Measurements from ENCODE around the gene POLR2I. TPM values are rescaled to one million over a fixed set of nuclear protein-coding genes. Genes with fewer than 3 reads are reported as not detected.
"Not testable (repeated sequence)": the region's sequence is repeated elsewhere in the genome, so short reads cannot be mapped to it uniquely, and the experiment has no call there.

POLR2I gene
- total RNA-seq, 1 donor, result 47.4 TPM

GRCh38 chr19:36103040-36103626 lies 11.5 kb downstream of the POLR2I start:
- DNase-seq (ENCODE audit: low read depth in 2 of 3, low spot score in 2 of 3), result no peak

GRCh38 chr19:36101550-36102327 lies 12.9 kb downstream of the POLR2I start:
- DNase-seq (ENCODE audit: low read depth in 2 of 3, low spot score in 2 of 3), result no peak

GRCh38 chr19:36100476-36100875 lies 14.2 kb downstream of the POLR2I start:
- peak in 1 of 3 donors; percentile 13 for DNase-seq (ENCODE audit: low read depth in 2 of 3, low spot score in 2 of 3)

DNA sequence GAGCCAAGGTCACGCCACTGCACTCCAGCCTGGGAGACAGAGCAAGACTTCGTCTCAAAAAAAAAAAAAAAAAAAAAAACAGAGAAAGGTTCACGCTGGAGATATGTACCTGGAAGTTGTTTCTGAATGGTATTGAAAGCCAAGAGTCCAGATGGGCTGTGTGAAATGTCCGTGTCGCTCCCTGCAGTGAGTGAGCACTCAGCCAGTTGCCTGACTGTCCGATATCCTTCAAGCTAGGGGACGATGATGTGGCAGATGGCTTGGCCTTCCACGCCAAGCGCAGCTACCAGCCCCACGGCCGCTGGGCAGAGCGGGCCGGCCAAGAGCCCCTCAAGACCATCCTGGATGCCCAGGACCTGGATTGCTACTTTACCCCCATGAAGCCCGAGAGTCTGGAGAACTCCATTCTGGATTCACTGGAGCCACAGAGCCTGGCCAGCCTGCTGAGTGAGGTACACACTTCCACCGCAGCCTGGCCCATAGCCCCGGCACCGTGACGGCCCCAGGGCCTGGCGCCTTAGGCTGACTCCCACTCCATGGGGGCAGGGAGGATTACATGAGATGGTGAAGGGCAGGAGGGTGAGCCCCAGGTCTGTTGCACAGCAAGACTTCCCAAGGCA lies 15.4 kb downstream of the POLR2I start:
- DNase-seq (ENCODE audit: low read depth in 2 of 3, low spot score in 2 of 3), result no peak

DNA sequence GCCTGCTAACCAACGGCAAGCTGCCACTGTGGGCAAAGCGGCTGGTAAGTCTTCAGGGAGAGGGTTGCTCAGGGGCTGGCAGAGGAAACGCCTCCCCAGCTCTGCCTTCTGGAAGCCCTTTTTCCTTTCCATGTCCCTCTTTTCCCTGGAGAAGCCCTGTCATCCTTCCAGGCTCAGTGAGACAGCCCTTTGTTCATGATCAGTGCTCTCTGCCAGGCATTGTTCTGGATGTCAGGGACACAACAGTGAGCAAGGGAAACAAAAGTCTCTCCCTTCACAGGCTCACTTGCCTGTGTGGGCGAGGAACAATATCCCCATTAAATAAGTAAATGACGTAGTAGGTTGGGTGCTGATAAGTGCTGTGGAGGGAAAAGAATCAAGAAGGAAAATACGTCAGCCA lies 17.6 kb downstream of the POLR2I start:
- no peak for DNase-seq (ENCODE audit: low read depth in 2 of 3, low spot score in 2 of 3)

DNA sequence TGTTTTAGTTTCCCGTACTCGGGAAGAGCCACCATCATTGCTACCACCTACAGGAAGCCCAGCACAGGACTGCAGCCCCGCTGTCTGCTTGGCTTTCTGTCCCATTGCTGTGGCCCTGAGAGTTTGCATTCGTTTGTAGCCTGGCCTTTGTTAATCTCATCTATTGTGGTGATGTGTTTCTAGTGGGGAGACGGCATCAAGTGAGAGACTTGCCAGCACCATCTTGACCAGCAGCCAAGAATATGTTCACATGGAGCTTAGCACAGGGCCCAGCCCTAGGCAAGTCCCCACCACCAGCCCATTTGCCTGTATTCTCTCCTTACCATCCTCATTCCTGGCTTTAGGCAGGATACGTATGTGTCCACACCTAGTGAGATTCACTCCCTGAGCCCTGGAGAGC lies 21.0 kb downstream of the POLR2I start:
- no peak for DNase-seq (ENCODE audit: low read depth in 2 of 3, low spot score in 2 of 3)

- DNase-seq (ENCODE audit: low read depth in 2 of 3, low spot score in 2 of 3), result no peak
Observed at GRCh38 chr19:36093146-36093662, 21.5 kb downstream of the POLR2I start.

GRCh38 chr19:36092566-36092965 lies 22.1 kb downstream of the POLR2I start:
- DNase-seq (ENCODE audit: low read depth in 2 of 3, low spot score in 2 of 3), result no peak

GRCh38 chr19:36090910-36091695 lies 23.6 kb downstream of the POLR2I start:
- DNase-seq (ENCODE audit: low read depth in 2 of 3, low spot score in 2 of 3), result no peak

DNA sequence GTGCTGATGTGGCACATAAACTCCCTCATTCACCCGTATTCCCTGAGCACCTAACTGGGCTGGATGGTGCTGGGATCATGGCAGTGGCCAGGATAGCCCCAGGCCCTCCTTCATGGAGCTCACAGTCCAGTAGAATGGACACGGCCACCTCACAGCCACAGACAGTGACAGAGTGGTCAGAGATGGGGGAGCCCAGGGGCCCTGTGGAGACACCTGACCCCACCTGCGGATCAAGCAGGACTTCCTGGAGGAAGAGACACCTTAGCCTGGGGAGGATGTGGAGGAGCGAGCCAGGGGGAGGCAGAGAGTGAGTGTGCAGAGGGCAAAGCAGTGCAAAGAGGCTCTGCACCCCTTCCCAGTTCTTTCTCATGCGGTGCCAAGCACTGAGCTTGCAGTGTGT lies 24.8 kb downstream of the POLR2I start:
- DNase-seq (ENCODE audit: low read depth in 2 of 3, low spot score in 2 of 3), result no peak

- no peak for DNase-seq (ENCODE audit: low read depth in 2 of 3, low spot score in 2 of 3)
Observed at GRCh38 chr19:36086326-36086725, 28.3 kb downstream of the POLR2I start.

GRCh38 chr19:36084231-36085009 lies 30.3 kb downstream of the POLR2I start:
- DNase-seq (ENCODE audit: low read depth in 2 of 3, low spot score in 2 of 3), result no peak

- no peak for DNase-seq (ENCODE audit: low read depth in 2 of 3, low spot score in 2 of 3)
Observed at GRCh38 chr19:36082916-36083315, 31.8 kb downstream of the POLR2I start.

DNA sequence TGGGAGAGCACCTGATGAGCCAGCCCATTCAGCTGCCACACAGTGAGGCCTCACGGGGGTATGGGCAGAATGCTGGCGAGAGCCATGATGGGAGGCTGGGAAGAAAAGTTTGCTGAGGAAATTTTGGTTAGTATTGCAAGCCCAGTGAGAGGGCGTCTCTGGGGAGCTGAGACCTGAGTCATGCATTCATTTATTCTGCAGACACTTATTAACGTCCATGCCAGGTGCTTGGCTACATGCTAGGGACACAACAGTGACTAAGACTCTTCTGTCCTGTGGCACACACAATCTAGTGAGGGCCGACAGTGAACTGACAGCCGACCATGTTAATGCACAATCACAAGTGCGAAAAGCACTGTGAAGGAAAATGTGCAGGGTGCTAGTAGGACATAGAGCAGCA lies 32.8 kb downstream of the POLR2I start:
- no peak for DNase-seq (ENCODE audit: low read depth in 2 of 3, low spot score in 2 of 3)

GRCh38 chr19:36081385-36081784 lies 33.3 kb downstream of the POLR2I start:
- DNase-seq (ENCODE audit: low read depth in 2 of 3, low spot score in 2 of 3), result no peak

GRCh38 chr19:36079389-36079945 lies 35.2 kb downstream of the POLR2I start:
- no peak for DNase-seq (ENCODE audit: low read depth in 2 of 3, low spot score in 2 of 3)

DNA sequence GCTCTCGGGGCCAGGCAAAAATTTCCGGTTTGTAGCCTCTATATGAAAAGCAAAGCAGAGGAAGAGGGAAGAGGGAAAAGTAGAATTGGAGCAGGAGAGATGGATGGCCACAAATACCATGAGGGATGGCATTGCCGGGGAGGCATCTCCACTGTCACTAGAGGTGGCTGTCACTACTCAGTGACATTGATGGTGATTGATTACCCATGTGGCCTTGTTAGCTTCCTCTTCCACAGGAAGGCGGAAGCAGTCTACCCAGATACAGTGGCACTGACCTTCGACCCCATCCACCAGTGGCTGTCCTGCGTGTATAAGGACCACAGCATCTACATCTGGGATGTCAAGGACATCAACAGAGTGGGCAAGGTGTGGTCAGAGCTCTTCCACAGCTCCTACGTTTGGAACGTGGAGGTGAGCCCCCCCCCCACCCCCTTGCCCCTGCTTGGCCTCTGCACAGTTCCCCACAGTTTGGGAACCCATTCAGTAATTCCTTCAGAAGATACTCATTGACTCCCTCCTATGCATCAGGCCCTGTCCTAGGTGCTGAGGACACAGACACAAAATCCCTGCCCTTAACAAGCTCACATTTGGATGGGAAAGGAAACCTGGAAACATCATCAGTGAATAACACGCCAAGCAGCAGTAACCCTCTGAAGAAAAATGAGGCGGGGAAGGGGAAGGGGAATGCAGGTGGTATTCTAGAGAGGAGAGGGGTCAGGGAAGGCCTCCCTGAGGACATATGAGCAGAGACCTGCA lies 41.4 kb downstream of the POLR2I start:
- DNase-seq (ENCODE audit: low read depth in 2 of 3, low spot score in 2 of 3), result no peak

DNA sequence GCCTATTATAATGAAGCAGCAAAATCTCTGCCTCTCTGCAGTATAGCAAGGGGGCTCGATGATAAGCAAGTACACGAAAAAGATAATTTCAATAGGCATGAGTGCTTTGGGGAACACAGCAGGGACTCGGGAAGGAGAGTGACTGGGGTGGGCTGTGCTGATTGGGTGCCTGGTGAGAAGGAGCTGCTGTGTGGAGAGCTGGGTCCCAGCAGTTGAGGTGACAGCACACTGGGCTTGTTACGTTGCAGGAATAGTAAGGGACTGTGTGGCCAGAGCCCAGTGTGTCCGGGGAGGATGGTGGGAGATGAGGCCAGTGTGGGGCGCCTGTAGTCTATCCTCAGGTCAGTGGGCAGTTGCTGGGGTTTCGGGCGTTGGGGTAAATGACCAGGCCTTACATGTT lies 42.6 kb downstream of the POLR2I start:
- no peak for DNase-seq (ENCODE audit: low read depth in 2 of 3, low spot score in 2 of 3)

- not testable (repeated sequence) for DNase-seq (ENCODE audit: low read depth in 2 of 3, low spot score in 2 of 3)
Observed at GRCh38 chr19:36068810-36069499, 45.7 kb downstream of the POLR2I start.

Measured in hematopoietic multipotent progenitor cell (in vitro differentiated cells).